CD4-positive, CD25-positive, alpha-beta regulatory T cell (primary cell): ENCODE measurements around the gene KLHL7. TPM values are rescaled to one million over a fixed set of nuclear protein-coding genes. Genes with fewer than 3 reads are reported as not detected.
A peak's percentile ranks its signal among the peaks of the same experiment; 100 is the strongest.

Source experiments
- ATAC-seq, 2 donors: fragments of 150-1000 bp; cut with Tn5 transposase; one replicate each; pipeline ENCODE4 v1.10.0; 2021; ENCODE audit warnings: low read depth in 2 of 2, moderate number of reproducible peaks in 2 of 2, moderate library complexity in 1 of 2
- DNase-seq, 3 donors: peaks; one replicate each; pipeline versions ENCODE4 v3.0.0 to v3.0.0-alpha.2; 2012 to 2022; ENCODE audit warnings: mixed read lengths in 1 of 3
- H3K27ac ChIP-seq: one replicate; pipeline ENCODE4 v1.7.0; 2013; ENCODE audit warnings: mild to moderate bottlenecking, low read length; ENCODE audit not compliant: insufficient read depth, poor library complexity, severe bottlenecking
- H3K27me3 ChIP-seq: one replicate; pipeline ENCODE4 v1.7.0; 2013; ENCODE audit warnings: low read length; ENCODE audit not compliant: control insufficient read depth, insufficient read depth
- H3K36me3 ChIP-seq: one replicate; pipeline ENCODE4 v1.7.0; 2013; ENCODE audit warnings: mild to moderate bottlenecking, low read length, moderate library complexity; ENCODE audit not compliant: control insufficient read depth, insufficient read depth
- H3K4me1 ChIP-seq: 2 replicates; pipeline ENCODE4 v1.7.0; 2013; ENCODE audit warnings: mild to moderate bottlenecking, low read length; ENCODE audit not compliant: insufficient read depth, control insufficient read depth, poor library complexity, severe bottlenecking
- H3K4me3 ChIP-seq: one replicate; pipeline ENCODE4 v1.7.0; 2013; ENCODE audit warnings: low read depth, mild to moderate bottlenecking, low read length, moderate library complexity
- H3K9me3 ChIP-seq, 2 experiments: 1 replicate in 1 of 2; 2 replicates in 1 of 2; pipeline ENCODE4 v1.7.0; 2013; ENCODE audit warnings: low read length in 2 of 2, mild to moderate bottlenecking in 1 of 2, moderate library complexity in 1 of 2; ENCODE audit not compliant: control insufficient read depth in 2 of 2
- H3K27ac Mint-ChIP-seq, 3 donors: one replicate each; pipeline ENCODE4 v1.8.0; 2020 to 2022; ENCODE audit warnings: mild to moderate bottlenecking in 3 of 3, mixed read lengths in 3 of 3, moderate library complexity in 2 of 3
- H3K27me3 Mint-ChIP-seq: one replicate; pipeline ENCODE4 v1.8.0; 2022; ENCODE audit warnings: mild to moderate bottlenecking, mixed read lengths
- H3K36me3 Mint-ChIP-seq: one replicate; pipeline ENCODE4 v1.8.0; 2020; ENCODE audit warnings: mixed read lengths
- H3K4me1 Mint-ChIP-seq, 4 donors: one replicate each; pipeline ENCODE4 v1.8.0; 2020 to 2022; ENCODE audit warnings: mixed read lengths in 4 of 4, mild to moderate bottlenecking in 1 of 4
- H3K4me3 Mint-ChIP-seq, 4 donors: one replicate each; pipeline ENCODE4 v1.8.0; 2020 to 2022; ENCODE audit warnings: mild to moderate bottlenecking in 4 of 4, mixed read lengths in 4 of 4, moderate library complexity in 3 of 4
- H3K9me3 Mint-ChIP-seq, 7 donors: one replicate each; pipeline ENCODE4 v1.8.0; 2020 to 2022; ENCODE audit warnings: mixed read lengths in 7 of 7, mild to moderate bottlenecking in 3 of 7, moderate library complexity in 2 of 7
- polyA plus RNA-seq, 4 donors: library from polyadenylated mRNA; unstranded; fragments of 300-500 nt; fragmentation: Illumina TruSeq; gene quantifications; one replicate each; pipeline ENCODE4 v1.2.3, GENCODE V29; 2021
- total RNA-seq: library from RNA; stranded (reverse); gene quantifications from one replicate; pipeline ENCODE4 v1.2.3, GENCODE V29; 2022

KLHL7 gene
- total and polyA plus RNA-seq, 5 donors from 2014 or later = 19.7 to 32.4 (median 25.9) TPM

DNA sequence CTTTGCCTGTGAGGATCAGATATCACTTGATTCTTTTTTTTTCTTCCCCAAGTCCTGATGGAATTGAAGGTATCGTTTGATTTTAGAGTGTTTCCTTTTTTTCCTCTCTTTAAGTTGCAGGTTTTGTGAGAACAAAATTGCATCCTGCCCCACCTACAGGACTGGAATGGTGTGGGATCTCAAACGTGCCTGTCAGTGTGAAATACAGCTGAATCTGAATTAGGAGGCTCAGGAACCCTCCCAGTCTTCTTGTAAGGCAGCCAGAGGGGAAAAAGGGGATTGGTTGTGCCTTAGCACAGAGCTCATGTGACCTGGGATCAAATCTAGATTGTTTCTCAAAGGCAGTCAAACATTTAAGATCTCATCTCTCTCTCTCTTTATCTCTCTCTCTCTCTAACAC lies 32.7 kb upstream of the KLHL7 start:
- peak overlapping the region in 1 of 3 donors; percentile 14 for H3K27ac Mint-ChIP-seq

DNA sequence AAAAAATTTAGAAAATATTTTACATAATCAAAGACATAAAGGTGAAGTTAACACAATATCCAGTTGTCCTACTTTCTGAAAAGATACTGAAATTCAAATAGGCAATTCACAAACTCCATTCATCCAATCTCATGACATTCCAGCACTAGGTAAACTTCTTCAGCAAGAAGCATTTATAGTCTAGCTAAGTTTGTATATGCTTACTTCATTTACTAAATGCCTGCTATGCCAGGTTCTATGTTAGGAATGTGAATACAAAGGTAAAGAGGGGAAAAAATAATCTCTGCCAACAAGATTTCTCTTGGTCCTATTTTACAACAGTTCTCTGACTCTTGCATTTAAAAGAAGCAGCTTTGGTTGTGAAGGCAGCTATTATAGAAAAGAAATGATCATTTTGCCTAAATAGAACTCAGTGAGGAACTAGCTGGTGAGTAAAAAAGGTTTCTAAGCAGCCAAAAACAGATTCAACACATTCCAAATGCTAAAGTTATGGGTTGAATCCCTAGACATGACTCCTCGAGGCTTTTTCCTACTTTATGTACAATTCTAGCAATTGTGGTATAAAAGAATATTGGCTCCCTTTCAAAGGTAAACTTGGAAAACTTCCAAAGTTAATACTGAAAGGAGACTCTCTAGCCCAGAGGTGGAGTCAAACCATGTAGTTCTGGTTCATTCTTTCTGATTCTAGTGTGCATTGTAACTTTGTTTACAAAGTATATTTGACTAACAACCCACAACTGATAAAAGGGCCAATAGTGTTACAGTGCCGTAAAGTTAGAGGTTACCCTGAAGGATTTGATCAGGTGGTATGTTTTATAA lies 30.9 kb upstream of the KLHL7 start:
- peaks cover 47% of the 10 kb centered on the region for H3K27me3 Mint-ChIP-seq
- Histone ChIP-seq H3K36me3 (no peaks in the 10 kb centered on the region), H3K27me3 (peaks cover 8% of the 10 kb centered on the region), H3K9me3 (no peaks in the 10 kb centered on the region), H3K4me3 (no peak overlapping the region), H3K4me1 (no peaks in the 10 kb centered on the region), H3K27ac (no peak overlapping the region)
- H3K36me3 Mint-ChIP-seq = no peaks in the 10 kb centered on the region
- no peak overlapping the region for H3K27ac Mint-ChIP-seq
- ATAC-seq (no peak), DNase-seq (no peak)
- H3K9me3 Mint-ChIP-seq = no peaks in the 10 kb centered on the region
- H3K4me3 Mint-ChIP-seq = no peak overlapping the region
- H3K4me1 Mint-ChIP-seq = no peaks in the 10 kb centered on the region

More for the DNA sequence above, 32.7 kb upstream of the KLHL7 start:
- DNase-seq = no peak
- H3K36me3 ChIP-seq = no peaks in the 10 kb centered on the region
- Mint-ChIP-seq H3K9me3 (no peaks in the 10 kb centered on the region), H3K4me1 (no peaks in the 10 kb centered on the region), H3K27me3 (peaks cover 48% of the 10 kb centered on the region), H3K4me3 (no peak overlapping the region), H3K36me3 (no peaks in the 10 kb centered on the region)
- H3K27ac ChIP-seq = no peak overlapping the region
- no peak for ATAC-seq
- H3K27me3 ChIP-seq = peaks cover 11% of the 10 kb centered on the region
- H3K4me3 ChIP-seq = no peak overlapping the region
- no peaks in the 10 kb centered on the region for H3K9me3 ChIP-seq
- no peaks in the 10 kb centered on the region for H3K4me1 ChIP-seq

DNA sequence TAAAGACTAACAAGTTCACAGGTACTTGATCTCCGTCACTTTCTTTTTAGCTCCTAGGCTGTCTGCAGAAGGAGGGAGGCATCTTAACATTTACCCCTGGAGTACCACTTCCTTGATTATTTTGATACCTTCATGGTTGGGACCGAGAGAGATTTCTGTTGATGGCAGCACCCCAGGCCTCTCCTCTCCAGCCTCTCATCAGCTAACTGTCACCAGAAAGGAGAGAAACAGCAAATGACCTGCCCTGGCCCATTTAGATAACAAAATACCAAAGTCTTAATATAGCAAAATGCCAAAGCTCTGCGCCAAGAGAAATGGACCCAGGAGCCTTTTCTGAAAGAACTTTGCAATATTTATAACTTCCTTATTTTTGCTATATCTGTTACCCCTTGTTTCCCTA lies 30.0 kb upstream of the KLHL7 start:
- H3K27me3 ChIP-seq = peaks cover 8% of the 10 kb centered on the region
- H3K4me3 ChIP-seq = no peak overlapping the region
- H3K4me1 ChIP-seq = no peaks in the 10 kb centered on the region
- ATAC-seq (no peak), DNase-seq (no peak)
- no peaks in the 10 kb centered on the region for H3K9me3 Mint-ChIP-seq
- peak overlapping the region in 2 of 3 donors; percentile 20 for H3K27ac Mint-ChIP-seq
- no peaks in the 10 kb centered on the region for H3K36me3 Mint-ChIP-seq
- no peak overlapping the region for H3K4me3 Mint-ChIP-seq
- no peaks in the 10 kb centered on the region for H3K9me3 ChIP-seq
- H3K36me3 ChIP-seq = no peaks in the 10 kb centered on the region
- no peak overlapping the region for H3K27ac ChIP-seq
- no peaks in the 10 kb centered on the region for H3K4me1 Mint-ChIP-seq
- H3K27me3 Mint-ChIP-seq = peaks cover 50% of the 10 kb centered on the region

DNA sequence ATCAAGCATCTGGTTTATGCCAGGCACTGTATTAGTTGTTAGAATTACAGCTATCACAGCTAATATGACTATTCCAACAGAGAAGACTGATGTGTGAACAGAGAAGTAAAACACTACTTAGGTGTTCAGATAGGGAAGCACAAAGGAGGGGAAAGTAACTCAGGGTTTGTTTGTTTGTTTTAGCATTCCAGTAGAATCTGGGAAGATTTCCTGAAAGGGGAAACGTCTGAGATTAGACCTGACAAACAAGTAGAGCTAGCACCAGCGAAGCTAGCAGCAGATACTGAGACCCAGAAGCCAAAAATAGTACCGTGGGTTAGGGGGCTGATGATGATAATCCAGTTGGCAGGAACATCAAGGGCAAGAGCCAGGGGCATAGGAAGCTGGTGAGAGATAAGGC lies 28.8 kb upstream of the KLHL7 start:
- Mint-ChIP-seq H3K4me3 (no peak overlapping the region), H3K36me3 (no peaks in the 10 kb centered on the region), H3K27me3 (peaks cover 45% of the 10 kb centered on the region), H3K9me3 (no peaks in the 10 kb centered on the region), H3K4me1 (no peaks in the 10 kb centered on the region), H3K27ac (no peak overlapping the region)
- no peak for DNase-seq
- no peak for ATAC-seq
- Histone ChIP-seq H3K36me3 (no peaks in the 10 kb centered on the region), H3K9me3 (no peaks in the 10 kb centered on the region), H3K27ac (no peak overlapping the region), H3K4me3 (no peak overlapping the region), H3K4me1 (no peaks in the 10 kb centered on the region), H3K27me3 (peaks cover 8% of the 10 kb centered on the region)

DNA sequence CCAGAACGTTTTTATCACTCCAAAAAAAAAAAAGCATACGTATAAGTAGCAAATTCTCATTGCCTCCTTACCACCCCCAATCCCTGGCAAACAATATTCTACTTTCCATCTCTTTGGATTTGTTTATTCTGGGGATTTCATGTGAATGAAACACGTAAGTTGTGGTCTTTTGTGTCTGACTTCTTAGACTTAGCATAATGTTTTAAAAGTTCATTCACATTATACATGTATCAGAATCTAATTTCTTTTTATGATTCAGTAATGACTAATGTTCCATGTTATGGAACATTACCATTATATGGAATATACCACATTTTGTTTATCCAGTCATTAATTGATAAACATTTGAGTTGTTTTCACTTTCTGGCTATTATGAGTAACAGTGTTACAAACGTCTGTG lies 12.5 kb upstream of the KLHL7 start:
- H3K4me1 Mint-ChIP-seq = no peaks in the 10 kb centered on the region
- H3K27ac ChIP-seq = no peak overlapping the region
- DNase-seq (no peak), ATAC-seq (no peak)
- no peak overlapping the region for H3K27ac Mint-ChIP-seq
- H3K27me3 Mint-ChIP-seq = peaks cover 7% of the 10 kb centered on the region
- H3K36me3 Mint-ChIP-seq = no peaks in the 10 kb centered on the region
- H3K4me3 Mint-ChIP-seq = no peak overlapping the region
- peaks cover 0 to 2% of the 10 kb centered on the region in 2 experiments for H3K9me3 ChIP-seq
- no peaks in the 10 kb centered on the region for H3K27me3 ChIP-seq
- H3K4me1 ChIP-seq = no peaks in the 10 kb centered on the region
- no peaks in the 10 kb centered on the region for H3K9me3 Mint-ChIP-seq
- H3K4me3 ChIP-seq = no peak overlapping the region
- no peaks in the 10 kb centered on the region for H3K36me3 ChIP-seq

DNA sequence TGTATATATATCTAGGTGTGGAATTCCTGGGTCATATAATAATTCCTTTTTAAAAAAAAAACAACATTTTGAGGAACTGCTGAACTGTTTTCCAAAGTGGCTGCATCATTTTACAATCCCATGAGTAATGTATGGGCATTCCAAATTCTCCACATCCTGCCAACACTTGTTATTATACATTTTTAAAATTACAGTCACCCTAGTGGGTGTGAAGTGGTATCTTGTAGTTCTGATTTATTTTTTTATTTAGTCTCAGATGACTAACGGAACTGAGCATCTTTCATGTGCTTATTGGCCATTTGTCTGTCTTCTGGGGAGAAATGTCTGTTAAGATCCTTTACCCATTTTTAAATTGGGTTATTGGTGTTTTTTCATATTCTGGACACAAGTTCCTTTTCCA lies 12.0 kb upstream of the KLHL7 start:
- Mint-ChIP-seq H3K27me3 (peaks cover 5% of the 10 kb centered on the region), H3K9me3 (no peaks in the 10 kb centered on the region), H3K4me3 (peak overlapping the region in 1 of 4 donors; percentile 74), H3K4me1 (no peaks in the 10 kb centered on the region), H3K36me3 (no peaks in the 10 kb centered on the region), H3K27ac (no peak overlapping the region)
- no peak overlapping the region for H3K27ac ChIP-seq
- no peaks in the 10 kb centered on the region for H3K36me3 ChIP-seq
- ATAC-seq (no peak), DNase-seq (no peak)
- H3K4me1 ChIP-seq = no peaks in the 10 kb centered on the region
- no peaks in the 10 kb centered on the region for H3K27me3 ChIP-seq
- H3K9me3 ChIP-seq = peaks cover 0 to 2% of the 10 kb centered on the region in 2 experiments
- H3K4me3 ChIP-seq = no peak overlapping the region

DNA sequence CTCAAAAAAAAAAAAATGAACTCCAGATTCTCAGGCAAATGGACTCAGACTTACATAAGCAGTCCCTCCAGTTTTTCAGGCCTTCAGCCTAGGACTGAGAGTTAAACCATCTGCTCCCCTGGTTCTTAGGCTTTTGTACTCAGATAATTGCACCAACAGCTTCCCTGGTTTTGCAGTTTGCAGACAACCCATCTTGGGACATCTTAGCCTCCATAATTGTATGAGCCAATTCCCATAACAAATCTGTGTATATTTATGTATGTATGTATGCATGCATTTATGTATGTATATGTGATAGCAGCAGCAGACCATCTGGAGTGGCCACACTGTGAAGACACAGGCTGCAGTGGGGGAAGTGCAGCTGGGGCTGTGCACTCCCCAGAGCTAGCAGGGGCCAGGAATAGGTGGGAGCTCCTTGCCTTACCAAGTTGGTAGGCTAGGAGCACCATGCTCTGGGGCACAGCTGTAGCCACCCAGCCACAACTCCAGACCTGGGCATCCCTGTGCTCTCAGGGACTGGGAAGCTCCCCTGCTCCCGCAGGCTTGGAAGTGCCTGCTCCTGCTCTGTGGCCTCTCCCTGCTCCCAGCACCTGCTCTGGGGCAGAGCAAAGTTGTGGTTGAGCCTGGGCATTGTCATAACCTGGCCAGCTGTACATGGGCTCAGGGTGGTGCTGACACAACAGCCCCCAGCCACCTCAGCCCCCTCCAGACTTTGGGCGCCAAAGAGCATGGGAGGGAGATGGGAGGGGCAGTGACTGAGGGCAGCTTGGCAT lies 8.9 kb upstream of the KLHL7 start:
- Histone ChIP-seq H3K27me3 (no peaks in the 10 kb centered on the region), H3K4me3 (no peak overlapping the region), H3K9me3 (peaks cover 0 to 2% of the 10 kb centered on the region in 2 experiments), H3K36me3 (no peaks in the 10 kb centered on the region), H3K4me1 (no peaks in the 10 kb centered on the region), H3K27ac (no peak overlapping the region)
- Mint-ChIP-seq H3K36me3 (no peaks in the 10 kb centered on the region), H3K9me3 (no peaks in the 10 kb centered on the region), H3K27me3 (peaks cover 4% of the 10 kb centered on the region), H3K4me1 (no peaks in the 10 kb centered on the region), H3K27ac (no peak overlapping the region), H3K4me3 (peak overlapping the region in 1 of 4 donors; percentile 3)
- ATAC-seq (no peak), DNase-seq (no peak)
